Psoas muscle (tissue), 8 donors: Measurements from ENCODE around the gene HOOK1. TPM values are rescaled to one million over a fixed set of nuclear protein-coding genes. Genes with fewer than 3 reads are reported as not detected.

Source experiments
- ATAC-seq, 4 donors: fragments of 200-7000 bp; cut with Tn5 transposase; one replicate each; pipeline ENCODE4 v1.9.1; 2020; ENCODE audit warnings: moderate library complexity in 3 of 4, mild to moderate bottlenecking in 2 of 4
- DNase-seq, 2 donors: peaks; one replicate each; pipeline ENCODE4 v3.0.0-alpha.2; 2020
- H3K27ac ChIP-seq: fragments of 200-600 bp; one replicate; pipeline ENCODE4 v1.8.0; 2022
- H3K27me3 ChIP-seq, 3 donors: fragments of 200-600 bp in 1 of 3; one replicate each; pipeline versions ENCODE4 v1.6.1 to v1.8.0; 2013 to 2022; ENCODE audit warnings: low read length in 2 of 3, mild to moderate bottlenecking in 2 of 3, moderate library complexity in 1 of 3; ENCODE audit not compliant: insufficient read depth in 3 of 3
- H3K36me3 ChIP-seq, 2 donors: fragments of 200-600 bp in 1 of 2; one replicate each; pipeline versions ENCODE4 v1.6.1 to v1.8.0; 2013 to 2022; ENCODE audit warnings: low read depth in 1 of 2, mild to moderate bottlenecking in 1 of 2, moderate library complexity in 1 of 2; ENCODE audit not compliant: insufficient read depth in 1 of 2
- H3K4me1 ChIP-seq: fragments of 200-600 bp; one replicate; pipeline ENCODE4 v1.8.0; 2022
- H3K4me3 ChIP-seq: fragments of 200-600 bp; one replicate; pipeline ENCODE4 v1.8.0; 2022; ENCODE audit warnings: mild to moderate bottlenecking
- H3K9me3 ChIP-seq: fragments of 200-600 bp; one replicate; pipeline ENCODE4 v1.8.0; 2022
- WGBS, 3 donors: extraction: QIAGEN DNeasy Blood & Tissue Kit; methylation state at CpG; one replicate each; pipeline versions ENCODE4 v1.1.6 to v1.1.7; 2013; 5-methylcytosine and 5-hydroxymethylcytosine counted together
- intact Hi-C, 2 donors: fragments of 100-400 bp; cut with DNase I; formaldehyde crosslinking; loops; one replicate each; pipeline versions ENCODE4 v1.11.0 to v1.14.2; 2022
- polyA plus RNA-seq, 3 donors: library from polyadenylated mRNA; stranded (reverse); fragments of 200-250 nt; gene quantifications; one replicate each; pipeline ENCODE4 v1.2.3, GENCODE V29; 2013
- total RNA-seq, 4 donors: library from RNA; stranded (reverse); fragmentation: NEBNext Ultra II Directional in 2 of 4; extraction: Animal tissue kit (Norgen Biotek cat#: 25700) in 2 of 4; gene quantifications; one replicate each; pipeline versions ENCODE4 v1.2.1 to v1.2.4, GENCODE V29; 2021 to 2023
- TF ChIP-seq, protein P1 (sequence below): fragments of 200-600 bp; IDR thresholded peaks from one replicate; pipeline ENCODE4 v1.8.0; 2022; ENCODE audit warnings: antibody characterized with exemption
- donor health status: healthy with polysubstance abuse.
- donor health status: DM: no; HTN: no; CAD: no; lungs with moderate emphysema.
- donor health status: Bipolar disorder and iron deficiency.
- donor health status: healthy.
- donor health status: DM: yes; HTN: yes; CAD: no.
- donor health status: DM: no; HTN: no; CAD: no.
- donor health status: DM: no; HTN: no; CAD: no.
- donor health status: DM: yes; HTN: yes; CAD: no.

Gene HOOK1
- total and polyA plus RNA-seq, 7 donors, result 0.03 to 0.34 (median 0.09) TPM; not detected in 1

DNA sequence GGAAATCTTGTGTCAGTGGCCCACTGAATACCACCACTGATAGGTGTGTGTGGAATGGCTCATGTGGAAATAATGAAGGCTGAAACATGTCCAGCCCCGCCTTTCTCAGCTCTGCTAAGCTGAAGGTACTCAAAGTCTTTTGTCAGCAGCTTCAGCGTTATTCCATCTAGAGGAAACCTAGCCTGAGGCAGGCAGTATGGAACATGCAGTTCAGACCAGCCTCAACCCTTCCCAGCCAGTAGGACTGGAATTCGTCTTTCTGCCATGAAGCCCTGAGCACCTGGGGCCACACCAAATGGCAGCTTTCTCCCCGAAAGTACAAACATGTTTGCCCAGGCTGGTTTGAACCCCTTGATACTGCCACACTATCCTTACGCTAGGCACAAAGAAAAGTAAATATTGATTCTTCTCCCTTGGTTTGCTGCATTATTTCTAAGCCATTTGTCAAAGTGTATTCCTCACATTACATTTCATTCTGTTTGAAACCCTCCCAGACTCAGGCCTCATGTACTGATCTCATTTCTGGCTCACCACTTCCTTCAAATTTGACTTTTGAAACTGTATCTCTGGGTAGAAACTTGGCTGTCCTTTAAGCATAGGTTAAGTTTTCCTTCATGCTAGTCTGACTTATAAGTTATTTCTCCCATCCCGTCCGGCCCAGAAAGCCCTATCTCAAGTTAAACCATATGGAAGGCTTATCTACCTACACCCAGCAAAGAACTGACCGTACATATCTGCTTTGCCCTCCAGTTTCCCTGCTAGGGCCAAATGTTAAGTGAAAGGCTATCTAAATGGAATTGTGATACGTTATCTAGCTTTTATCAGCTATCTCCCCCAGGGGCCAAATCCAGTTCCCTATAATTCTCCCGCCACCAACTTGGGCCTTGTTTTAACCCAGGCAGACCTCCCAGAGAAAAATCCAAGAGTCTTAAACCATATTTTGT lies 45.7 kb upstream of the HOOK1 start:
- Histone ChIP-seq H3K4me3 (no peak overlapping the region), H3K9me3 (no peaks in the 10 kb centered on the region), H3K4me1 (peaks cover 15% of the 10 kb centered on the region), H3K27me3 (no peaks in the 10 kb centered on the region), H3K36me3 (no peaks in the 10 kb centered on the region), H3K27ac (no peak overlapping the region)
- intact Hi-C loops, result no loop called here
- ATAC-seq, result no peak
- no peak for DNase-seq
- 81 to 95% (median 86%) methylated on average over 10 of the region's 10 CpGs for WGBS, 3 donors
- TF ChIP-seq, protein P1, sequence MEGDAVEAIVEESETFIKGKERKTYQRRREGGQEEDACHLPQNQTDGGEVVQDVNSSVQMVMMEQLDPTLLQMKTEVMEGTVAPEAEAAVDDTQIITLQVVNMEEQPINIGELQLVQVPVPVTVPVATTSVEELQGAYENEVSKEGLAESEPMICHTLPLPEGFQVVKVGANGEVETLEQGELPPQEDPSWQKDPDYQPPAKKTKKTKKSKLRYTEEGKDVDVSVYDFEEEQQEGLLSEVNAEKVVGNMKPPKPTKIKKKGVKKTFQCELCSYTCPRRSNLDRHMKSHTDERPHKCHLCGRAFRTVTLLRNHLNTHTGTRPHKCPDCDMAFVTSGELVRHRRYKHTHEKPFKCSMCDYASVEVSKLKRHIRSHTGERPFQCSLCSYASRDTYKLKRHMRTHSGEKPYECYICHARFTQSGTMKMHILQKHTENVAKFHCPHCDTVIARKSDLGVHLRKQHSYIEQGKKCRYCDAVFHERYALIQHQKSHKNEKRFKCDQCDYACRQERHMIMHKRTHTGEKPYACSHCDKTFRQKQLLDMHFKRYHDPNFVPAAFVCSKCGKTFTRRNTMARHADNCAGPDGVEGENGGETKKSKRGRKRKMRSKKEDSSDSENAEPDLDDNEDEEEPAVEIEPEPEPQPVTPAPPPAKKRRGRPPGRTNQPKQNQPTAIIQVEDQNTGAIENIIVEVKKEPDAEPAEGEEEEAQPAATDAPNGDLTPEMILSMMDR, result no peak

DNA sequence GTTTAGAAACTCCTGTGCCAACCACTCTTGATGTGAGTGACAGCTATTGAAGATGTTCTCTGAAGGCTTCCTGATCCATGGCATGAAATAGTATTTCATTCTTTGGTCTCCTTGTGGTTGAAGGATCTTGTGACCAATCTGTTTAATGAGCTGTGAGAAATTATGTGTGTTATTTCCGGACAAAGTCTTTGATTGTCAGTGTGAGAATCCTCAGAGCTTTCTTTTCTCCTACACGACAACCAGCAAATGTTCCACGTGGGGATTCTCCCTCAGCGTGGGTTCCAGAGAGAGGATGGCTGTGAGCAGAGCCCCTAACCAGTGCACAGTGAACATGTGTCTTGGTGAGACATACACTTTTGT lies 45.0 kb upstream of the HOOK1 start:
- TF ChIP-seq, protein P1, result no peak
- ATAC-seq (no peak), DNase-seq (no peak)
- 58 to 79% (median 66%) methylated on average over 4 of the region's 4 CpGs for WGBS, 3 donors
- Histone ChIP-seq H3K4me1 (peaks cover 15% of the 10 kb centered on the region), H3K36me3 (no peaks in the 10 kb centered on the region), H3K27me3 (no peaks in the 10 kb centered on the region), H3K9me3 (no peaks in the 10 kb centered on the region), H3K4me3 (no peak overlapping the region), H3K27ac (no peak overlapping the region)
- intact Hi-C loops, result no loop called here

DNA sequence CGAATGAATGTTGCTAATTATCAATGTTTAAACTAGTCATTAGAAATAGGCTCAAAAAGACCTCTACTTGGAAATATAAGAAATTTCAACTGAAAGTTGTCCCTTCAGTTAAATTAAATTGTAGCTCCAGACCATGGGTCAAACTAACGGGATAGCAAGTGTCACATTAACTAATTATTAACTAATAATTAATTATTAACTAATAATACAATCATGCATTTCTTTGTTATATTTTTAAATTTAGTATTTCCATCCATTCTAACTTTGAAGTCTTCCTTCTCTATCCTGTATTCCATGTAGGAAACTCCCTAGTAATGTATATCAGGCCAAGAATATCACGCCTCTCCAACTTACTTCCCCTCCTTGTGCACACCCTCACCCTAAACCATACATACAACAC lies 43.4 kb upstream of the HOOK1 start:
- H3K36me3 ChIP-seq, result no peaks in the 10 kb centered on the region
- DNase-seq (no peak), ATAC-seq (no peak)
- WGBS, 3 donors, result 94 to 98% (median 97%) methylated on average over 3 of the region's 3 CpGs
- H3K4me3 ChIP-seq, result no peak overlapping the region
- TF ChIP-seq, protein P1, result no peak
- H3K9me3 ChIP-seq, result no peaks in the 10 kb centered on the region
- no peaks in the 10 kb centered on the region for H3K27me3 ChIP-seq
- no peak overlapping the region for H3K27ac ChIP-seq
- intact Hi-C loops, result no loop called here
- H3K4me1 ChIP-seq, result peaks cover 11% of the 10 kb centered on the region

DNA sequence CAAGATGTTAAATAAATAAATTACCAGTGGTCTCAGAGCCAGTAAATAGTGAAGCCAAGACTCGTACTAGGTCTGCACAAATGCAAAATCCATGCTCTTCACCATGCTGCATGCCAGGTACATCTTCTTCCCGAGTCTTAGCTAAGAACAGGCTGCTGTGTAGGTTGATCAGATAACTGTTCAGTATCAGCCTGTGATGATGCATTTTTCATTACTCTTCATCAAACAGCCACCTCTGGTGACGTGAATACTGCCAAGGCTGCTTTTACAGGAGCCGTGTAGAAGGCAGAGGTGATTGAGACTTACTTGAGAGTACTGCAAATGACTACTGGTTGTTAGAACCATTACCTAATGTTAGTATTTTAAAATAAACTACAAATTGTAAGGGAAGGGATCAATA lies 39.3 kb upstream of the HOOK1 start:
- DNase-seq, result no peak
- intact Hi-C loops, result no loop called here
- TF ChIP-seq, protein P1, result no peak
- Histone ChIP-seq H3K9me3 (no peaks in the 10 kb centered on the region), H3K27ac (no peak overlapping the region), H3K4me1 (no peaks in the 10 kb centered on the region), H3K36me3 (no peaks in the 10 kb centered on the region), H3K4me3 (no peak overlapping the region), H3K27me3 (no peaks in the 10 kb centered on the region)
- WGBS, 3 donors, result 88 to 93% (median 88%) methylated on average over 4 of the region's 4 CpGs
- no peak for ATAC-seq
